HG03280 (cell line): ENCODE results near the gene IGSF22.
A peak's percentile ranks its signal among the peaks of the same experiment; 100 is the strongest.

Experiments
- ATAC-seq: cut with Tn5 transposase; IDR thresholded peaks from one replicate; pipeline ENCODE4 v1.9.1; 2021; ENCODE audit warnings: mild to moderate bottlenecking, moderate library complexity; ENCODE audit not compliant: unreplicated experiment

IGSF22 gene

GRCh38 chr11:18714443-18714780, 11.6 kb downstream of the IGSF22 start:
- no peak for ATAC-seq

- no peak for ATAC-seq
Observed at GRCh38 chr11:18713646-18714442, 12.1 kb downstream of the IGSF22 start.

DNA sequence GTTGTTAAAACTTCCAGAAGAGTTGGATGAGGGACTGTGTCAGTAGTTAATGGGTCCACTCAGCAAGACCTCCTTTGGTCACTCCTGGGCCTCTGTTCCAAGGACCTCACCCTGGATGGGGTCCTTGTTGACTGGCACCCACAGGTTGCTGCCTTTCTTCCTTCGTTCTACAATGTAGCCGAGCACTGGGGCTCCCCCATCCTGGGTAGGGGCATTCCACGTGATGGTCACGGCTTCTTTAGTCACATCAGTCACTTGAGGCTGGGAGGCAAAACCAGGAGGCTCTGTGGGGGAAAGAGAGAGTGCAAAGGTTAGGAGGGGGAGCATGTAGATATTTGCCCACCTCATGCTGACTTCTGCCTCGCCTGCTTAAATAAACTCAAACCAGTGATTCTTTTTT, 15.4 kb downstream of the IGSF22 start:
- ATAC-seq, result no peak

DNA sequence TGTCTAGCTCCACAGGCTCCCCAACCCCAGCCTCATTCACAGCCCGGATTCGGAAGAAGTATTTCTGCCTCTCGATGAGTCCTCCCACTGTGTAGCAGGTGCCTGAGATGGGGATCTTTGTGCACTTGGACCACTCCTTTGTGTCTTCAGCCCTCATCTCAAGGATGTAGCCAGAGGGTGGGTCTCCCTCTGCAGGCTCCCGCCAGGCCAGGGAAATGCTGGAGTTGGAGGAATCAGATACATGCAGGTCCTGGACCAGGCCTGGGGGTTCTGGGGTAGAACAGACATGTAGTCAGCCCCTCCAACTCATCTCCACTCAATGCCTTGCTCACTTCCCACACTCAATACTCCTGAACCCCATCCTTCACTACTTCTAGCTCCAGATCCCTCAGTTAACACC, 16.6 kb downstream of the IGSF22 start:
- ATAC-seq, result no peak

GRCh38 chr11:18707811-18708340, 18.1 kb downstream of the IGSF22 start:
- ATAC-seq, result no peak

GRCh38 chr11:18706330-18707243, 19.4 kb downstream of the IGSF22 start:
- ATAC-seq, result no peak

GRCh38 chr11:18705651-18706281, 20.2 kb downstream of the IGSF22 start:
- ATAC-seq, result no peak

DNA sequence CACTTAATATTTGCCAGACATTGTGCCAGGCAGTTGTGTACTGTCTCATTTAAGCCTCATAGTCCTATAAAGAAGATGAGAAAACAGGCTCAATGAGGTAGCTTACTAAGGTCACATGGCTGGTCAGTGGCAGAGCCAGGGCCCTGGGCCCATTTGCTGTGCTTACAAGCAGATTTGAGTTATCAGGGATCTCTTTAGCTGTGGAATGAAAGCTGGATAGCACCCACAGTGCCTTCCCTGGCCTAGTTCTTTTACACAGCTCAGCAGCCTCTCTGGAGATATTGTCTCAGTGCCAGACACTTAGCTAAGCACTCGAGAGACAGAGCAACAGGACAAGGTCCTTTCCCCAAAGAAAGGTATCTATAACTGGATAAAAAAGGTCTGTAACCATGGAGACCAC, 21.3 kb downstream of the IGSF22 start:
- ATAC-seq, result no peak

DNA sequence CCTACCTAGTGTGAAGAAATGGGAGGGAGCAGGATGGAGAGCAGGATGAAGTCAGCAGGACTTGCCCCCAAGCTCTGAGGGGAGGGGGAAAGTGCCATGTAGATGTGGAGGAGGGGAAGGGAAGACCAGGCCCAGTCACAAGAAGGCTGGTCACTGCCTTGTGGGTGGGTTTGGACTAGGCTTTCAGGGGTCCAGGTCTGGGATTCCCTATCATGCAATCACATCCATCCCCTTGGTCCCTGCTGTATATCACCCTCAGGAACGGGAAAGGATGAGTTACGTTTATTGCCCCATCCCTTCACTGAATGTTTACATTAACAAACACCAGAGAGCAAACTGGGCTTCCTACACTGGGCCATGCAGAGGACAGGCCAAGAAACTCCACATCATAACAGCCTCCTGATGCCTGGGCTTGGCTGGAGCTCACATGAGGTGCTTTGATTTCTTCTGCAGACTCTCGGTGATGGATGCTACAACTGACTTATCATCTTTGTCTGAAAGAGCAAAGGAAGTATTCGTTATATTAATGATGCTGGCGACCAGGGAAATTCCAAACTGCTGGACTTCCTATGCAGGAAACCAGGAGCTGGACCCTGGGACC, 21.8 kb downstream of the IGSF22 start:
- ATAC-seq, result no peak

GRCh38 chr11:18703001-18703763, 22.8 kb downstream of the IGSF22 start:
- ATAC-seq, result no peak

DNA sequence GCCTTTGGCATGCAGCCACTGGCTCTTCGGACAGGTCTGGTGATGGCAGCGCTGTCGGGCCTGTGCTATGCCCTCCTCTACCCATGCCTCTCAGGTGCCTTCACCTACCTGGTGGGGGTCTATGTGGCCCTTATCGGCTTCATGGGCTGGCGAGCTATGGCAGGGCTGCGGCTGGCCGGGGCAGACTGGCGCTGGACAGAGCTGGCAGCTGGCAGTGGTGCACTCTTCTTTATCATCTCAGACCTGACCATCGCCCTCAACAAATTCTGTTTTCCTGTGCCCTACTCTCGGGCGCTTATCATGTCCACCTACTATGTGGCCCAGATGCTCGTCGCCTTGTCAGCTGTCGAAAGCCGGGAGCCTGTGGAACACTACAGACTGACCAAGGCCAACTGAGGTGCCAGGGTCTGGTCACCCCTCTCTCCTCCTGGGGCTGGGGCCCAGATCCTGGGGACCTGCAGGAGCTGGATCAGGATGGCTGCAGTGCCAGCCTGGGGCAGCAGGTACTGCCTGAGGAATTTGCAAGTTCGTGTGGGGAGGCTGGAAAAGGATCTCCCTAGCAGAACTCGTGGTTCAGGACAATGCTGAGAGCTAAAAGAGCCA, 24.3 kb downstream of the IGSF22 start:
- ATAC-seq, result no peak

GRCh38 chr11:18700872-18701271, 25.1 kb downstream of the IGSF22 start:
- ATAC-seq, result no peak

DNA sequence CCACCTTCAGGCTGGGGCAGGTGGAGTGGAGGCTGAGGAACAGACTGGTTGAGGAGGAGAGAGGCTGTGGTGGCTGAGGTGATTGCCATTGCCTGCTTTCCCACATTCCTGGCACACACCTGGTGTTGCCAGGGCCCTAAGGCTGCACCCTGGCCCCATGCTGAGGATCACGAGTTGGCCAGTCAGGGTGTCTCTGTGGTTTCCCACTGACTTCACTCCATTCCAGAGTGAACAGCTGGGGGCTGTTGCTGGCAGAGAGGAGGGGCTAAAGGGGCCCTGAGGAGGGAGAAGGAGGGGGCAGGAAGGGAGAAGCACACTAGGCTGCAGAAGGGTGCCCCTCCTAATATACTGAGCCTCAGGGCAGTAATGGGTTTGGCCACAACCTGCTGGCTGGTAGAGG, 25.6 kb downstream of the IGSF22 start:
- ATAC-seq, result no peak

- ATAC-seq, result no peak
Observed at GRCh38 chr11:18699848-18700261, 26.1 kb downstream of the IGSF22 start.

DNA sequence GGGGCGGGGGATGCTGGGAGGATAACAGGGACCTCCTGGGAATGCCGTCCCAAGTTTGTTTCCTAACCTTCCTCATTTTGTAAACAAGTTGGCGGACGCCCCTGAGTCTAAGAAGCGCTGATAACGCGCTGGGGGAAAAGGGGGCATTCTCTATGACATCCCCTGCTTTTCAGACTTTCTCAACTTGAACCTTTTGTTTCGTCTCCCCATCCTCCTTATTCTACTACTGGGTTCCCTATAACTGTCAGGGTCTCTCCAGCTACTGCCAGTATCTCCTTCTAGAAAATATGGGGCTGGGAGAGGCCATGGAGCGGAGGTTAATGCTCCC, 26.8 kb downstream of the IGSF22 start:
- no peak for ATAC-seq

GRCh38 chr11:18698341-18699268, 27.4 kb downstream of the IGSF22 start, which contains the start of gene TMEM86A:
Gene TMEM86A, plus strand, starts transcription at chr11:18698779. Its CDS starts 108 bp downstream, at chr11:18698887.
- peak; percentile 87 for ATAC-seq

DNA sequence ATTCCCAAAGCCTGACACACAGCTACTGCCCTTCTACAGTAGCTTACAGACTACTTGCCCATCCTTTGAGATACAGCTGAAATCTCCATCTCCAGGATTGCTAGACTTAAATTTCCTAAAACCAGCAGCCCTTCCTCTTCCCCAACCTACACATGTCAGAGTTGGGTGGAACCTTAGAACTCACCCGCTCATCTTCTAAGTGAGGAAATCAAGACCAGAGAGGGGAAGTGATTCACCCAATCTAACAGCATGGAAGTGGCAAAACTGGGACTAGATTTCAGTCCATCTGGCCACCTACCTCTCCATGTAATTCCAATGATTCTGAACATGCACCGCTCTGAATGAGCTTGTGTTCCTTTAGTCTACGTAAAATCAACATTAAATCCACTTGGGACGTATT, 28.4 kb downstream of the IGSF22 start:
- ATAC-seq, result no peak

- no peak for ATAC-seq
Observed at GRCh38 chr11:18696638-18697225, 29.3 kb downstream of the IGSF22 start.
